Liver (tissue), 9 donors: ENCODE measurements around the gene GRM2. TPM values are rescaled to one million over a fixed set of nuclear protein-coding genes. Genes with fewer than 3 reads are reported as not detected.

ENCODE experiments used
- DNase-seq: peaks from one replicate; pipeline ENCODE4 v3.0.0-alpha.2; 2017; ENCODE audit warnings: low spot score
- H3K27ac ChIP-seq, 2 donors: one replicate each; pipeline ENCODE4 v1.7.0; 2013; ENCODE audit warnings: inconsistent platforms in 2 of 2, low read length in 2 of 2, control low read depth in 1 of 2, low read depth in 1 of 2, mild to moderate bottlenecking in 1 of 2
- H3K27me3 ChIP-seq, 4 donors: one replicate each; pipeline versions ENCODE4 v1.6.1 to v1.7.0; 2013; ENCODE audit warnings: low read length in 3 of 4, inconsistent platforms in 1 of 4, mild to moderate bottlenecking in 1 of 4, moderate library complexity in 1 of 4; ENCODE audit not compliant: control insufficient read depth in 4 of 4, insufficient read depth in 4 of 4
- H3K36me3 ChIP-seq, 4 donors: one replicate each; pipeline versions ENCODE4 v1.6.1 to v1.7.0; 2013; ENCODE audit warnings: low read length in 3 of 4, mild to moderate bottlenecking in 3 of 4, low read depth in 1 of 4, moderate library complexity in 1 of 4; ENCODE audit not compliant: control insufficient read depth in 4 of 4, insufficient read depth in 3 of 4
- H3K4me1 ChIP-seq, 4 donors: one replicate each; pipeline versions ENCODE4 v1.6.1 to v1.7.0; 2013; ENCODE audit warnings: low read length in 3 of 4, mild to moderate bottlenecking in 3 of 4, moderate library complexity in 1 of 4; ENCODE audit not compliant: control insufficient read depth in 4 of 4, insufficient read depth in 4 of 4
- H3K4me3 ChIP-seq, 3 donors: one replicate each; pipeline versions ENCODE4 v1.6.1 to v1.7.0; 2013; ENCODE audit warnings: low read length in 3 of 3, control low read depth in 1 of 3, low read depth in 1 of 3, mild to moderate bottlenecking in 1 of 3
- H3K9ac ChIP-seq, 2 donors: one replicate each; pipeline ENCODE4 v1.7.0; 2013; ENCODE audit warnings: low read length in 2 of 2, mild to moderate bottlenecking in 2 of 2, moderate library complexity in 2 of 2, control low read depth in 1 of 2, low read depth in 1 of 2
- H3K9me3 ChIP-seq, 4 donors: one replicate each; pipeline versions ENCODE4 v1.6.1 to v1.7.0; 2013; ENCODE audit warnings: low read length in 3 of 4; ENCODE audit not compliant: control insufficient read depth in 4 of 4
- ATF3 ChIP-seq: IDR thresholded peaks from 2 replicates; pipeline ENCODE4 v1.6.1; 2016; ENCODE audit warnings: antibody characterized with exemption
- CTCF ChIP-seq: fragments of 150-350 bp; IDR thresholded peaks from 2 replicates; pipeline ENCODE4 v1.5.1; 2017; ENCODE audit warnings: improper control_type of control experiment, low read depth, low read length; ENCODE audit not compliant: missing input control
- EGR1 ChIP-seq, 2 donors: IDR thresholded peaks; 2 replicates each; pipeline ENCODE4 v1.6.1; 2016 to 2018; ENCODE audit warnings: antibody characterized with exemption in 2 of 2, low read depth in 2 of 2
- FOXA1 ChIP-seq: IDR thresholded peaks from 2 replicates; pipeline ENCODE4 v1.6.1; 2016; ENCODE audit warnings: antibody characterized with exemption
- FOXA2 ChIP-seq: IDR thresholded peaks from 2 replicates; pipeline ENCODE4 v1.6.1; 2016; ENCODE audit warnings: antibody characterized with exemption
- GABPA ChIP-seq, 2 donors: IDR thresholded peaks in 1 of 2; conservative IDR thresholded peaks in 1 of 2; 2 replicates each; pipeline ENCODE4 v1.6.1; 2016; ENCODE audit warnings: antibody characterized with exemption in 2 of 2, mild to moderate bottlenecking in 1 of 2, moderate library complexity in 1 of 2
- HNF4A ChIP-seq, 2 donors: conservative IDR thresholded peaks; 2 replicates each; pipeline ENCODE4 v1.6.1; 2016; ENCODE audit warnings: antibody characterized with exemption in 2 of 2, mild to moderate bottlenecking in 2 of 2
- HNF4G ChIP-seq: IDR thresholded peaks from 2 replicates; pipeline ENCODE4 v1.6.1; 2016; ENCODE audit warnings: antibody characterized with exemption
- JUND ChIP-seq, 2 donors: IDR thresholded peaks; 2 replicates each; pipeline ENCODE4 v1.6.1; 2016; ENCODE audit warnings: antibody characterized with exemption in 2 of 2
- MAX ChIP-seq: IDR thresholded peaks from 2 replicates; pipeline ENCODE4 v1.6.1; 2016; ENCODE audit warnings: antibody characterized with exemption
- NR2F2 ChIP-seq: IDR thresholded peaks from 2 replicates; pipeline ENCODE4 v1.6.1; 2016; ENCODE audit warnings: antibody characterized with exemption
- RAD21 ChIP-seq, 2 donors: IDR thresholded peaks; 2 replicates each; pipeline ENCODE4 v1.6.1; 2016; ENCODE audit warnings: antibody characterized with exemption in 2 of 2, mild to moderate bottlenecking in 2 of 2
- REST ChIP-seq: IDR thresholded peaks from 2 replicates; pipeline ENCODE4 v1.6.1; 2016; ENCODE audit warnings: antibody characterized with exemption, mild to moderate bottlenecking
- RXRA ChIP-seq, 2 donors: IDR thresholded peaks; 2 replicates each; pipeline ENCODE4 v1.6.1; 2017 to 2018; ENCODE audit warnings: antibody characterized with exemption in 2 of 2, mild to moderate bottlenecking in 1 of 2
- SP1 ChIP-seq: IDR thresholded peaks from 2 replicates; pipeline ENCODE4 v1.6.1; 2018; ENCODE audit warnings: antibody characterized with exemption, mild to moderate bottlenecking
- TAF1 ChIP-seq: conservative IDR thresholded peaks from 2 replicates; pipeline ENCODE4 v1.6.1; 2016; ENCODE audit warnings: antibody characterized with exemption, mild to moderate bottlenecking
- ZBTB33 ChIP-seq: IDR thresholded peaks from 2 replicates; pipeline ENCODE4 v1.6.1; 2016; ENCODE audit warnings: antibody characterized with exemption
- WGBS: extraction: QIAGEN DNeasy Blood & Tissue Kit; methylation state at CpG from one replicate; pipeline ENCODE4 v1.1.7; 2013; 5-methylcytosine and 5-hydroxymethylcytosine counted together
- polyA plus RNA-seq, 2 donors: library from polyadenylated mRNA; stranded (reverse) in 1 of 2; unstranded in 1 of 2; fragments of 200-250 nt in 1 of 2; fragments of >200 nt in 1 of 2; fragmentation: Nextera tagmentation in 1 of 2; extraction: Ambion mirVana in 1 of 2; gene quantifications; one replicate each; pipeline versions ENCODE4 v1.2.1 to v1.2.3, GENCODE V29; 2013 to 2015
- total RNA-seq, 2 donors: library from RNA; depleted of rRNA; stranded (reverse); fragments of >200 nt; gene quantifications; one replicate each; pipeline ENCODE4 v1.2.3, GENCODE V29; 2014
- donor health status: healthy.
- donor health status: healthy.
- donor health status: healthy.
- donor health status: healthy.
- donor health status: healthy.

GRM2 gene
- total and polyA plus RNA-seq, 4 donors: 0.02 to 0.08 TPM; not detected in 2

GRCh38 chr3:51727500-51727899, 20.6 kb downstream of the GRM2 start:
- no peak for TF ChIP-seq TAF1
- TF ChIP-seq HNF4A (conservative IDR thresholded peaks at IDR 0.05): no peak
- no peak for TF ChIP-seq ZBTB33
- no peak for TF ChIP-seq MAX
- no peak for TF ChIP-seq RXRA (IDR thresholded peaks at IDR 0.05)
- no peak for TF ChIP-seq FOXA1
- no peak for TF ChIP-seq EGR1 (IDR thresholded peaks at IDR 0.05; ENCODE audit: low read depth in 2 of 2)
- peaks cover 0 to 2% (median 0%) of the 10 kb centered on the region in 4 donors for H3K27me3 ChIP-seq
- H3K9me3 ChIP-seq: no peaks in the 10 kb centered on the region
- H3K4me3 ChIP-seq: no peak overlapping the region
- no peaks in the 10 kb centered on the region for H3K36me3 ChIP-seq
- DNase-seq: no peak
- H3K9ac ChIP-seq: no peak overlapping the region
- H3K27ac ChIP-seq: no peak overlapping the region
- no peaks in the 10 kb centered on the region for H3K4me1 ChIP-seq

GRCh38 chr3:51729042-51729633, 22.3 kb downstream of the GRM2 start:
- Histone ChIP-seq H3K27ac (no peak overlapping the region), H3K27me3 (peaks cover 0 to 3% (median 0%) of the 10 kb centered on the region in 4 donors), H3K4me1 (no peaks in the 10 kb centered on the region), H3K36me3 (no peaks in the 10 kb centered on the region), H3K9ac (no peak overlapping the region), H3K9me3 (no peaks in the 10 kb centered on the region), H3K4me3 (no peak overlapping the region)
- TF ChIP-seq EGR1 (IDR thresholded peaks at IDR 0.05; ENCODE audit: low read depth in 2 of 2) (no peak), JUND (IDR thresholded peaks at IDR 0.05) (no peak), HNF4A (conservative IDR thresholded peaks at IDR 0.05) (no peak), FOXA1 (no peak), HNF4G (no peak)
- DNase-seq: no peak

- Histone ChIP-seq H3K9ac (no peak overlapping the region), H3K4me1 (no peaks in the 10 kb centered on the region), H3K36me3 (no peaks in the 10 kb centered on the region), H3K27me3 (peaks cover 0 to 5% (median 0%) of the 10 kb centered on the region in 4 donors), H3K4me3 (no peak overlapping the region), H3K9me3 (no peaks in the 10 kb centered on the region), H3K27ac (no peak overlapping the region)
- TF ChIP-seq ATF3 (no peak), SP1 (no peak), HNF4G (no peak), NR2F2 (no peak), TAF1 (no peak), CTCF (no peak), FOXA2 (no peak), REST (no peak), GABPA (IDR thresholded peaks at IDR 0.05 in 1 of 2, conservative IDR thresholded peaks at IDR 0.05 in 1 of 2) (no peak), JUND (IDR thresholded peaks at IDR 0.05) (no peak), ZBTB33 (no peak), RAD21 (IDR thresholded peaks at IDR 0.05) (no peak), HNF4A (conservative IDR thresholded peaks at IDR 0.05) (no peak)
- WGBS: 82% methylated on average over 4 of the region's 4 CpGs
- no peak for DNase-seq
Measured at GRCh38 chr3:51733859-51734571, 27.1 kb downstream of the GRM2 start.
